IPS DF 6.9 (cell line): ENCODE measurements around the gene NEGR1.

Experiments used
- DNase-seq: peaks from one replicate; pipeline ENCODE4 v3.0.0-alpha.2; 2013; ENCODE audit warnings: low read depth, low spot score
- H3K27ac ChIP-seq: one replicate; pipeline ENCODE4 v1.5.1; 2013; ENCODE audit warnings: low read length, control low read depth
- H3K27me3 ChIP-seq: 2 replicates; pipeline ENCODE4 v1.6.1; 2013; ENCODE audit warnings: mild to moderate bottlenecking, low read length; ENCODE audit not compliant: control insufficient read depth, insufficient read depth
- H3K36me3 ChIP-seq: 2 replicates; pipeline ENCODE4 v1.6.1; 2013; ENCODE audit warnings: low read length; ENCODE audit not compliant: control insufficient read depth, insufficient read depth
- H3K4me1 ChIP-seq: 2 replicates; pipeline ENCODE4 v1.6.1; 2013; ENCODE audit warnings: low read length; ENCODE audit not compliant: control insufficient read depth, insufficient read depth
- H3K4me3 ChIP-seq: 2 replicates; pipeline ENCODE4 v1.5.1; 2013; ENCODE audit warnings: mild to moderate bottlenecking, low read length
- H3K9me3 ChIP-seq: 2 replicates; pipeline ENCODE4 v1.6.1; 2013; ENCODE audit warnings: low read length, inconsistent platforms; ENCODE audit not compliant: control insufficient read depth, insufficient read depth
- WGBS: extraction: QIAGEN DNeasy Blood & Tissue Kit; methylation state at CpG from one replicate; pipeline ENCODE4 v1.1.7; 2013; ENCODE audit warnings: mixed read lengths, missing lambda C conversion rate; ENCODE audit not compliant: insufficient read length, insufficient coverage; 5-methylcytosine and 5-hydroxymethylcytosine counted together

The NEGR1 gene

GRCh38 chr1:71881611-71882010, 400.7 kb downstream of the NEGR1 start:
- H3K36me3 ChIP-seq = no peaks in the 10 kb centered on the region
- H3K9me3 ChIP-seq = no peaks in the 10 kb centered on the region
- H3K4me1 ChIP-seq = no peaks in the 10 kb centered on the region
- H3K4me3 ChIP-seq = no peak overlapping the region
- H3K27ac ChIP-seq = no peak overlapping the region
- H3K27me3 ChIP-seq = no peaks in the 10 kb centered on the region
- no peak for DNase-seq

GRCh38 chr1:71869326-71869725, 413.0 kb downstream of the NEGR1 start:
- DNase-seq = no peak
- Histone ChIP-seq H3K27ac (no peak overlapping the region), H3K9me3 (no peaks in the 10 kb centered on the region), H3K27me3 (no peaks in the 10 kb centered on the region), H3K36me3 (no peaks in the 10 kb centered on the region), H3K4me1 (no peaks in the 10 kb centered on the region), H3K4me3 (no peak overlapping the region)

- WGBS = no CpG with 5 or more reads among the region's 2 CpGs
Observed at GRCh38 chr1:71862756-71863155, 419.6 kb downstream of the NEGR1 start.

GRCh38 chr1:71861022-71861421, 421.3 kb downstream of the NEGR1 start:
- H3K27me3 ChIP-seq = no peaks in the 10 kb centered on the region
- no peaks in the 10 kb centered on the region for H3K4me1 ChIP-seq
- no peak overlapping the region for H3K4me3 ChIP-seq
- no peaks in the 10 kb centered on the region for H3K9me3 ChIP-seq
- no peak overlapping the region for H3K27ac ChIP-seq
- H3K36me3 ChIP-seq = no peaks in the 10 kb centered on the region
- no peak for DNase-seq

More at GRCh38 chr1:71862756-71863155, 419.6 kb downstream of the NEGR1 start:
- no peaks in the 10 kb centered on the region for H3K4me1 ChIP-seq
- no peaks in the 10 kb centered on the region for H3K36me3 ChIP-seq
- no peak overlapping the region for H3K27ac ChIP-seq
- no peaks in the 10 kb centered on the region for H3K27me3 ChIP-seq
- H3K4me3 ChIP-seq = no peak overlapping the region
- no peaks in the 10 kb centered on the region for H3K9me3 ChIP-seq
- no peak for DNase-seq

- Histone ChIP-seq H3K4me3 (no peak overlapping the region), H3K27me3 (no peaks in the 10 kb centered on the region), H3K4me1 (no peaks in the 10 kb centered on the region), H3K9me3 (no peaks in the 10 kb centered on the region), H3K27ac (no peak overlapping the region), H3K36me3 (no peaks in the 10 kb centered on the region)
- no peak for DNase-seq
- no CpG with 5 or more reads among the region's 2 CpGs for WGBS
Observed at GRCh38 chr1:71859806-71860205, 422.5 kb downstream of the NEGR1 start.

- WGBS = no CpG with 5 or more reads among the region's 1 CpG
- no peak for DNase-seq
- H3K27me3 ChIP-seq = no peaks in the 10 kb centered on the region
- H3K9me3 ChIP-seq = no peaks in the 10 kb centered on the region
- no peaks in the 10 kb centered on the region for H3K36me3 ChIP-seq
- H3K4me3 ChIP-seq = no peak overlapping the region
- no peaks in the 10 kb centered on the region for H3K4me1 ChIP-seq
- H3K27ac ChIP-seq = no peak overlapping the region
Observed at GRCh38 chr1:71857862-71858261, 424.5 kb downstream of the NEGR1 start.

GRCh38 chr1:71853360-71853759, 429.0 kb downstream of the NEGR1 start:
- WGBS = no CpG with 5 or more reads among the region's 2 CpGs
- DNase-seq = no peak

GRCh38 chr1:71850936-71851335, 431.4 kb downstream of the NEGR1 start:
- Histone ChIP-seq H3K9me3 (no peaks in the 10 kb centered on the region), H3K4me3 (no peak overlapping the region), H3K36me3 (no peaks in the 10 kb centered on the region), H3K27me3 (no peaks in the 10 kb centered on the region), H3K4me1 (no peaks in the 10 kb centered on the region), H3K27ac (no peak overlapping the region)
- WGBS = no CpG with 5 or more reads among the region's 3 CpGs
- no peak for DNase-seq

More at GRCh38 chr1:71853360-71853759, 429.0 kb downstream of the NEGR1 start:
- Histone ChIP-seq H3K4me3 (no peak overlapping the region), H3K27me3 (no peaks in the 10 kb centered on the region), H3K36me3 (no peaks in the 10 kb centered on the region), H3K27ac (no peak overlapping the region), H3K9me3 (no peaks in the 10 kb centered on the region), H3K4me1 (no peaks in the 10 kb centered on the region)

- no peak for DNase-seq
Observed at GRCh38 chr1:71850515-71850914, 431.8 kb downstream of the NEGR1 start.

GRCh38 chr1:71843012-71843411, 439.3 kb downstream of the NEGR1 start:
- DNase-seq = no peak
- H3K27me3 ChIP-seq = no peaks in the 10 kb centered on the region
- H3K36me3 ChIP-seq = no peaks in the 10 kb centered on the region

More at GRCh38 chr1:71850515-71850914, 431.8 kb downstream of the NEGR1 start:
- no peaks in the 10 kb centered on the region for H3K36me3 ChIP-seq
- no peak overlapping the region for H3K27ac ChIP-seq
- no peaks in the 10 kb centered on the region for H3K9me3 ChIP-seq
- no peaks in the 10 kb centered on the region for H3K27me3 ChIP-seq
- H3K4me3 ChIP-seq = no peak overlapping the region
- H3K4me1 ChIP-seq = no peaks in the 10 kb centered on the region

GRCh38 chr1:71839876-71840275, 442.5 kb downstream of the NEGR1 start:
- Histone ChIP-seq H3K4me3 (no peak overlapping the region), H3K9me3 (no peaks in the 10 kb centered on the region), H3K36me3 (no peaks in the 10 kb centered on the region), H3K4me1 (no peaks in the 10 kb centered on the region), H3K27ac (no peak overlapping the region), H3K27me3 (no peaks in the 10 kb centered on the region)
- no peak for DNase-seq
- no CpG with 5 or more reads among the region's 4 CpGs for WGBS

More at GRCh38 chr1:71843012-71843411, 439.3 kb downstream of the NEGR1 start:
- Histone ChIP-seq H3K27ac (no peak overlapping the region), H3K4me3 (no peak overlapping the region), H3K4me1 (no peaks in the 10 kb centered on the region), H3K9me3 (no peaks in the 10 kb centered on the region)
- no CpG with 5 or more reads among the region's 2 CpGs for WGBS
